Measurements from ENCODE around the gene FLII. TPM values are rescaled to one million over a fixed set of nuclear protein-coding genes. Genes with fewer than 3 reads are reported as not detected.
A peak's percentile ranks its signal among the peaks of the same experiment; 100 is the strongest.

FLII gene
- total and polyA plus RNA-seq, 2 of the 13 experiments (the other 11 are each of a cell fraction or from before 2014, with no cell fraction given): 130 to 303 TPM

DNA sequence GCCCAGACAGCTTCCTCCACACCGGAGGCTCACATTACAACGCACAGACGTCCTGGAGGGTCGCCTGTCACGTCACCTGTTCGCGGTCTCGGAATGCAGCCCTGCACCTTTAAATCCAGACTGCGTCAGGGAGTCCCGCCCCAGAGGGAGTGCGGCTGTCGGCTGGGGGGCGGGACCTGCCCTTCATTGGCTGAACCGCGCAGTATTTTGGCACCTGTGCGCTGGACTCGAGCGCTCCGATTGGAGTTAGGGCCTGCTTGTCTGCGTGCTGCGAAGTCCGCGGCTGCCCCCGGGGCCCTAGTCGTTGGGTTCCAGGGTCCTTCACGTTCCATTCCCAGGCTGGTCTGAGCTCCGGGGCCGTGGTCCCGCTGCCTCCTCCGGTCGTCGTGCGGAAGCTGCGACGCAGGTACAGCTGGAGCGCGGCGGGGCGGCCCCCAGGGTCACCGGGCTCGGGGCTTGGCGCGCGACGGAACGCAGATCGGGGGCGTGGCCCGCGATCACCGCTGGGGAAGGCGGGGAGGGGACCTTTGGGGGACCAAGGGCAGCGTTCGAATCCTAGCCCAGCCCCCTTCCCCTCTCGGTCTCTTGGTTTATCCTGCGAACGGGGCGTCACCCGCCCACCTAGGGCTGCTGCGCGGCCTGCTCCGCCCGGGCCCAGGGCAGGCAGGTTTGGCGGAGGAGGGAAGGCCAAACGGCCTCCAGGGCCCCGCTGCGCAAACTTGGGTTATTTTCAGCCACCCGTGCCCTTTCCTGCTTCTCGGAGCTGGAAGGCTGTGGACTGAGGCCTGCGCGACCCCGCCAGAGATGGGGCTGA, 2.0 kb upstream of the FLII start, which contains the start of gene MIEF2 (continued):
- peak; percentile 51; the same call in 1 of the 2 replicates for TF ChIP-seq THAP9 (CRISPR knock-in tag; IDR thresholded peaks at IDR 0.05; ENCODE audit: borderline replicate concordance)
- no peak for TF ChIP-seq NR2F2 (IDR thresholded peaks at IDR 0.05; ENCODE audit: borderline replicate concordance, low read depth)
- no peak for TF ChIP-seq TEF (CRISPR knock-in tag; IDR thresholded peaks at IDR 0.05)
- TF ChIP-seq ATF7-NPFF (CRISPR knock-in tag; IDR thresholded peaks at IDR 0.05; ENCODE audit: low read depth): peak; percentile 81
- TF ChIP-seq RORA (CRISPR knock-in tag; IDR thresholded peaks at IDR 0.05): no peak
- TF ChIP-seq ZBTB1 (CRISPR knock-in tag; IDR thresholded peaks at IDR 0.05; ENCODE audit: borderline replicate concordance): no peak
- TF ChIP-seq ZNF644 (CRISPR knock-in tag; IDR thresholded peaks at IDR 0.05; ENCODE audit: low read depth): no peak
- TF ChIP-seq SNAPC5 (CRISPR knock-in tag; IDR thresholded peaks at IDR 0.05; ENCODE audit: borderline replicate concordance): no peak
- no peak for TF ChIP-seq MXD4 (CRISPR knock-in tag; IDR thresholded peaks at IDR 0.05)
- TF ChIP-seq, protein P1, sequence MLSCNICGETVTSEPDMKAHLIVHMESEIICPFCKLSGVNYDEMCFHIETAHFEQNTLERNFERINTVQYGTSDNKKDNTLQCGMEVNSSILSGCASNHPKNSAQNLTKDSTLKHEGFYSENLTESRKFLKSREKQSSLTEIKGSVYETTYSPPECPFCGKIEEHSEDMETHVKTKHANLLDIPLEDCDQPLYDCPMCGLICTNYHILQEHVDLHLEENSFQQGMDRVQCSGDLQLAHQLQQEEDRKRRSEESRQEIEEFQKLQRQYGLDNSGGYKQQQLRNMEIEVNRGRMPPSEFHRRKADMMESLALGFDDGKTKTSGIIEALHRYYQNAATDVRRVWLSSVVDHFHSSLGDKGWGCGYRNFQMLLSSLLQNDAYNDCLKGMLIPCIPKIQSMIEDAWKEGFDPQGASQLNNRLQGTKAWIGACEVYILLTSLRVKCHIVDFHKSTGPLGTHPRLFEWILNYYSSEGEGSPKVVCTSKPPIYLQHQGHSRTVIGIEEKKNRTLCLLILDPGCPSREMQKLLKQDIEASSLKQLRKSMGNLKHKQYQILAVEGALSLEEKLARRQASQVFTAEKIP (CRISPR knock-in tag; IDR thresholded peaks at IDR 0.05; ENCODE audit: borderline replicate concordance): no peak
- no peak for TF ChIP-seq ZNF263 (CRISPR knock-in tag; IDR thresholded peaks at IDR 0.05)
- no peak for TF ChIP-seq ZNF720 (CRISPR knock-in tag; IDR thresholded peaks at IDR 0.05)
- 0 out of 2 replicates have a peak, but pooled peaks have one; percentile 91 for TF ChIP-seq ZNF251 (CRISPR knock-in tag; IDR thresholded peaks at IDR 0.05)
- TF ChIP-seq SOX5 (CRISPR knock-in tag; IDR thresholded peaks at IDR 0.05; ENCODE audit: borderline replicate concordance): no peak
- TF ChIP-seq HNRNPK (IDR thresholded peaks at IDR 0.05; ENCODE audit: low read depth, low read length, poor library complexity, severe bottlenecking): peak; percentile 11
- TF ChIP-seq MEIS2 (CRISPR knock-in tag; IDR thresholded peaks at IDR 0.05): 0 out of 2 replicates have a peak, but pooled peaks have one; percentile 5
- TF ChIP-seq ZFP41 (CRISPR knock-in tag; IDR thresholded peaks at IDR 0.05; ENCODE audit: borderline replicate concordance): peak; percentile 58; the same call in 1 of the 2 replicates
- TF ChIP-seq TSC22D2 (CRISPR knock-in tag; IDR thresholded peaks at IDR 0.05; ENCODE audit: borderline replicate concordance): no peak; the same call in 1 of the 2 replicates
- peak; percentile 98 for TF ChIP-seq SP2 (CRISPR knock-in tag; IDR thresholded peaks at IDR 0.05)
- TF ChIP-seq ZNF468 (CRISPR knock-in tag; IDR thresholded peaks at IDR 0.05): peak; percentile 58; the same call in 1 of the 2 replicates
- no peak for TF ChIP-seq ZBTB3 (CRISPR knock-in tag; IDR thresholded peaks at IDR 0.05; ENCODE audit: borderline replicate concordance, low read depth)
- TF ChIP-seq ZMYM2 (CRISPR knock-in tag; IDR thresholded peaks at IDR 0.05): peak; percentile 41; the same call in 1 of the 2 replicates
- 0 out of 2 replicates have a peak, but pooled peaks have one; percentile 10 for TF ChIP-seq PPARG (CRISPR knock-in tag; conservative IDR thresholded peaks at IDR 0.05)
- peak; percentile 52; the same call in 1 of the 2 replicates for TF ChIP-seq AKAP8 (CRISPR knock-in tag; IDR thresholded peaks at IDR 0.05)
- no peak for TF ChIP-seq DNMT3B (CRISPR knock-in tag; conservative IDR thresholded peaks at IDR 0.05)

Measured in HepG2 (cell line).